BJ (cell line): ENCODE data around the gene BHLHE23. TPM values are rescaled to one million over a fixed set of nuclear protein-coding genes. Genes with fewer than 3 reads are reported as not detected.
"Not testable (repeated sequence)": the region's sequence is repeated elsewhere in the genome, so short reads cannot be mapped to it uniquely, and the experiment has no call there.

Experiments used
- CTCF ChIA-PET: fragments of 350-600 bp; formaldehyde crosslinking; extraction: SDS; loops from one replicate; lab custom pipeline; 2021; ENCODE audit warnings: antibody characterized with exemption, inconsistent platforms; lab: Yijun Ruan, JAX
- POLR2A ChIA-PET: fragments of 300-600 bp; sonication (Branson Sonifier 250); formaldehyde crosslinking; extraction: SDS; loops from one replicate; lab custom pipeline; 2021; ENCODE audit warnings: antibody characterized with exemption; lab: Charles Lee
- DNase-seq: peaks from one replicate; pipeline ENCODE4 v3.0.0-alpha.2; 2011; ENCODE audit warnings: low read depth
- H3K27me3 ChIP-seq: 2 replicates; pipeline ENCODE4 v1.6.0; 2011; ENCODE audit warnings: low read length; ENCODE audit not compliant: control insufficient read depth, insufficient read depth
- H3K36me3 ChIP-seq: 2 replicates; pipeline ENCODE4 v1.5.1; 2011; ENCODE audit warnings: low read length; ENCODE audit not compliant: control insufficient read depth, insufficient read depth
- H3K4me3 ChIP-seq: 2 replicates; pipeline ENCODE4 v1.5.1; 2011; ENCODE audit warnings: low read depth, mild to moderate bottlenecking, control low read depth, low read length
- CTCF ChIP-seq: IDR thresholded peaks from 2 replicates; pipeline ENCODE4 v1.5.1; 2011; ENCODE audit warnings: low read depth, mild to moderate bottlenecking, control low read depth, inconsistent platforms, low read length, moderate library complexity; ENCODE audit not compliant: insufficient read depth
- polyA plus RNA-seq: library from polyadenylated mRNA; depleted of rRNA; stranded (reverse); fragments of >200 nt; gene quantifications from 2 replicates; pipeline ENCODE4 v1.2.3, GENCODE V29; 2011

The BHLHE23 gene
- polyA plus RNA-seq, 1 experiment, result not detected

- Histone ChIP-seq H3K36me3 (no peaks in the 10 kb centered on the region), H3K4me3 (no peak overlapping the region), H3K27me3 (peaks cover 23% of the 10 kb centered on the region)
- DNase-seq, result no peak
- ChIA-PET CTCF (interaction anchor here (0.7 to 1.2 kb wide), 2 partner anchors 18 to 64 kb away, joined by 4 to 6 read pairs; no protein-coding TSS in a partner anchor), POLR2A (no interaction called here)
- no peak for TF ChIP-seq CTCF
These were observed 29.5 kb upstream of the BHLHE23 start for GRCh38 chr20:63036291-63036690.

GRCh38 chr20:63035603-63036185 is 28.9 kb upstream of the BHLHE23 start:
- ChIA-PET CTCF (interaction anchor here (0.7 to 1.2 kb wide), 2 partner anchors 19 to 63 kb away, joined by 4 to 6 read pairs; no protein-coding TSS in a partner anchor), POLR2A (no interaction called here)
- peaks cover 23% of the 10 kb centered on the region for H3K27me3 ChIP-seq
- no peak for DNase-seq
- no peak for TF ChIP-seq CTCF
- no peak overlapping the region for H3K4me3 ChIP-seq
- H3K36me3 ChIP-seq, result no peaks in the 10 kb centered on the region

- H3K4me3 ChIP-seq, H3K36me3 ChIP-seq, POLR2A ChIA-PET, DNase-seq: not testable (repeated sequence)
- CTCF ChIA-PET, result interaction anchor here (1.2 kb wide), 1 partner anchor 20 kb away, joined by 4 read pairs; no protein-coding TSS in a partner anchor
- H3K27me3 ChIP-seq, result peaks cover 29% of the 10 kb centered on the region
These were observed 28.2 kb upstream of the BHLHE23 start for GRCh38 chr20:63034710-63035602.

- Histone ChIP-seq H3K4me3 (no peak overlapping the region), H3K36me3 (no peaks in the 10 kb centered on the region)
- CTCF ChIA-PET, result no interaction called here
These were observed 27.3 kb upstream of the BHLHE23 start for GRCh38 chr20:63033794-63034709.

More at GRCh38 chr20:63033794-63034709, 27.3 kb upstream of the BHLHE23 start:
- H3K27me3 ChIP-seq, result peaks cover 36% of the 10 kb centered on the region
- POLR2A ChIA-PET, result no interaction called here
- TF ChIP-seq CTCF, result no peak
- DNase-seq, result no peak
